ENCODE measurements around the gene CNNM4.
"Not testable (repeated sequence)": the region's sequence is repeated elsewhere in the genome, so short reads cannot be mapped to it uniquely, and the experiment has no call there.

Gene CNNM4

GRCh38 chr2:96789245-96789617 lies 28.5 kb downstream of the CNNM4 start:
- H3K4me3 ChIP-seq (ENCODE audit: low read depth, low read length), result no peak overlapping the region
- TF ChIP-seq CTCF (IDR thresholded peaks at IDR 0.05; ENCODE audit: low read depth, low read length, missing control alignments), result no peak
- DNase-seq (ENCODE audit: low read depth), result no peak

DNA sequence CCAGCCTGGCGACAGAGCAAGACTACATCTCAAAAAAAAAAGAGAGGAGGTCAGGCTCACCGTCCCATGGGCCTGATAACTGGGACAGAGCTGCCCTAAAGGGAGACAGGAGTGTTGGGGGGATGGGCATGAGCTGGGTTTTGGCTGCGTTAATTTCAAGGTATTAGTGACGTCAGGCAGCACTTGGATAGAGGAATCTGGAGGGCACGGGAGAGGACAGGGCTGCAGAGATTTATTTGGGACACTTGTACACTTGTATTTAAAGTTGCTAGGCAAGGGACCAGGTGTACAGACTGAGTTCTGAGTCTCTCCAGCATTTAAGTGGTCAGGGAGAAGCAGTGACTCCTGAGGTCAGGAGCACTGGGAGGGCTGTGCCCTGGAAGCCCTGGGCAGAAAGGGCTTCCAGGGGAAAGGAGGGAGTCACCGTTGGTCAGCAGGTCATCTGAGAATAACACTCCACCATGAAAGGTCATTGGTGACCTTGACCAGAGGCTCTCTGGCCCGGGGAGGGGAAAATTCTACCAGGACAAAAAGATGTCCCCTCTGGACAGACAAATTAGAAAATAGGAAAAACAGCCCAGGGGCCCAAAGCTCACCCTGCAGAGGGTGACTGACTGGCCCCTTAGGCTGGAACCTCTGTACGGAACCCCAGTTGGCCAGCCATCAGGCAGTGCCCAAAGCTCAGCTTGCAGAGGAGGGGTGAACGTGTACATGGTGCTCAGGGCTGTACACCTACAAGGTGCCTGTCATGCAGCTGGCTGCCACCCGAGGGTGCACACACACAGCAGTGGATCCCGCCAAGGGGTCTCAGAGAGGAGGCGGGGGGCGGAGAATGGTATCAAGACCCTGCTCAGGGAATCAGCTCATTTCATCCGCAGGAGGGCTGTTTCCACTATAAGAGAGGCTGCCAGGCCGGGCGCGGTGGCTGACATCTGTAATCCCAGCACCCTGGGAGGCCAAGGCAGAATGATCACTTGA lies 32.4 kb downstream of the CNNM4 start:
- no peak for DNase-seq (ENCODE audit: low read depth)
- TF ChIP-seq CTCF (IDR thresholded peaks at IDR 0.05; ENCODE audit: low read depth, low read length, missing control alignments), result no peak
- H3K4me3 ChIP-seq (ENCODE audit: low read depth, low read length), result no peak overlapping the region

DNA sequence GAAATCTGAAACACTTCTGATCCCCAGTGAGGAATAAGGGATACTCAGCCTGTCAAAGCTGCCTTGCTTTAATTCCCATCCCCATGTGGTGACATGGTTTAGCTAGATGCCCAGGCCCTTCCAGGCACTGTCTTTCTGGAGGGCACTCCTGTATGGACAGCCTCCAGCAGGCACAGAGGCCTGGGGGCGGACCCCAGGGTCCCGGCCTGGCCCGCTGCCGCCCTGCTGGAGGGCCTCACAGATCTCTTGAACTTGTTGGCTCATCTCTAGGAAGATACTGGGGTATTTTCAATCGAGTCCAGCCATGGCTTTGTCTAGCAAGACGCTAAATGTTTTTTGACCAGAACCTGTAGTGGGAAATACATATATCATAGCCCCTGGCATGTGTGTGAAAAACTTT lies 34.4 kb downstream of the CNNM4 start:
- no peak for TF ChIP-seq CTCF (IDR thresholded peaks at IDR 0.05; ENCODE audit: low read depth, low read length, missing control alignments)
- no peak for DNase-seq (ENCODE audit: low read depth)

DNA sequence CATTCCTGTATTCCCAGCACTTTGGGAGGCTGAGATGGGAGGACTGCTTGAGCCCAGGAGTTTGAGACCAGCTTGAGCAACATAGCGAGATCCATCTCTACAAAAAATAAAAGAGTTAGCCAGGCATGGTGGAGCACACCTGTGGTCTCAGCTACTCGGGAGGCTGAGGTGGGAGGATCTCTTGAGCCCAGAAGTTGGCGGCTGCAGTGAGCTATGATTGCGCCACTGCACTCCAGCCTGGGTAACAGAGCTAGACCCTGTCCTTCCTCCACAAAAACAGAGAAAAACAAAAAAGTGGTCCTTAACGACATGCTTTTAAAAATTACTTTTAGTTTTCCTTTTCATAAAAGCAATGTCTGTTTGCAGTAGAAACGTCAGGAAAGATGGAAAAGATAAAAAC lies 35.8 kb downstream of the CNNM4 start:
- not testable (repeated sequence) for DNase-seq (ENCODE audit: low read depth); H3K4me3 ChIP-seq (ENCODE audit: low read depth, low read length)

More for the DNA sequence above, 34.4 kb downstream of the CNNM4 start:
- H3K4me3 ChIP-seq (ENCODE audit: low read depth, low read length), result no peak overlapping the region

- DNase-seq (ENCODE audit: low read depth), result no peak
- TF ChIP-seq CTCF (IDR thresholded peaks at IDR 0.05; ENCODE audit: low read depth, low read length, missing control alignments), result no peak
- H3K4me3 ChIP-seq (ENCODE audit: low read depth, low read length), result no peak overlapping the region
Observed at GRCh38 chr2:96797066-96797625, 36.4 kb downstream of the CNNM4 start.

DNA sequence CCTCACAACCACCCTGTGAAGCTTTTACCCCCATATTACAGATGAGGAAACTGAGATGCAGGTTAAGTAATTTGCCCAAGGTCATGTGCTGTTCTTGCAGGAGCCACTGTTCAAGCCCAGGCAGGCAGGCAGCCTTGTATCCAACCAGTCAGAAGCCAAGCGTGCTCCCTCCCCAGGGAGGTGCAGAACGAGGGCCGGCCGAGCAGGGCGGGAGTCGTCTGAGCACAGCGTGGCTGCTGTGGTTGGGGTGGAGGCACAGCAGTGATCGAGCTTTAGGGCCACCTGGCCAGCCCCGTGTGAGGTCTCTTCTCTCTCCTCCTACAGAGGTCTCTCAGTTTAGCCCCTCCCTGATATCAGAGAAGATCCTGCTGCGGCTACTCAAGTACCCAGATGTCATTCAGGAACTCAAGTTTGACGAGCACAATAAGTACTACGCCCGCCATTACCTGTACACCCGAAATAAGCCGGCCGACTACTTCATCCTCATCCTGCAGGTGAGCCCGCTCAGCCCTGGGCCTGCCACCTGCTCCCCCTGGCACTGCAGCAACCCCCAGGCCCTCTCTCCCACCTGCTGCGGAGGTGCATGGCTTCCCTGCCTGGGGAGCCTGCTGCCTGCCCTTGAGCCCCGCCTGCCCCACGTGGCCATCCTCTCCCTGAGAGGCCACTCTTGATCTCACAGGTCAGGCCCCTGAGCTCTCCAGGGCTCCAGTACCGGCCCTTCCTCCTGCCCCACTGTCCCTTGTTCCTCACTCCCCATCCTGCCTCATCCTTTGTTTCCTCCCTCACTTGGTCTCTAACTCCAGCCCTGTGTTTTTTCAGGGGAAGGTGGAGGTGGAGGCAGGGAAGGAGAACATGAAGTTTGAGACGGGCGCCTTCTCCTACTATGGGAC lies 38.3 kb downstream of the CNNM4 start:
- no peak overlapping the region for H3K4me3 ChIP-seq (ENCODE audit: low read depth, low read length)
- no peak for TF ChIP-seq CTCF (IDR thresholded peaks at IDR 0.05; ENCODE audit: low read depth, low read length, missing control alignments)
- no peak for DNase-seq (ENCODE audit: low read depth)

DNA sequence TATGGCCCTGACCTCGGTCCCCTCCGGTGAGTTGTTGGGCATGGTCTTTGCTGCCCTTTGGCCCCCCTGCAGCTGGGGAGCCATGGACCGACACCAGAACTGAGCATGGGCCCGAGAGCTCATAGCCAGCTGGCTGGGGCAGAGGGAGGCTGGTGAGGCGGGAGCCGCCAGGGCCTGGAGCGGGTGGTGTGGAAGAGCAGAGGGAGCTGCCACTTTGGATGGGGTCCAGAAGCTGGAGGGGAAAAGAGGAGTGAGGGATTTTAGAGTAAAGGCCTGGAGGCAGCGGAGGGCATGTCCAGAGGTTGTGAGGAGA lies 38.9 kb downstream of the CNNM4 start:
- no peak for DNase-seq (ENCODE audit: low read depth)
- H3K4me3 ChIP-seq (ENCODE audit: low read depth, low read length), result no peak overlapping the region
- no peak for TF ChIP-seq CTCF (IDR thresholded peaks at IDR 0.05; ENCODE audit: low read depth, low read length, missing control alignments)
